Endothelial cell (in vitro differentiated cells): Measurements from ENCODE around the gene PPDPF. TPM values are rescaled to one million over a fixed set of nuclear protein-coding genes. Genes with fewer than 3 reads are reported as not detected.

Experiments
- DNase-seq: peaks from one replicate; pipeline ENCODE4 v3.0.0; 2021; ENCODE audit warnings: low spot score
- H3K27ac Mint-ChIP-seq: one replicate; pipeline ENCODE4 v1.8.0; 2021; ENCODE audit warnings: mixed read lengths, inconsistent platforms; ENCODE audit not compliant: unreplicated experiment
- H3K27me3 Mint-ChIP-seq: one replicate; pipeline ENCODE4 v1.8.0; 2021; ENCODE audit warnings: mild to moderate bottlenecking, moderate library complexity, mixed read lengths, inconsistent platforms; ENCODE audit not compliant: unreplicated experiment
- H3K36me3 Mint-ChIP-seq: one replicate; pipeline ENCODE4 v1.8.0; 2021; ENCODE audit warnings: mild to moderate bottlenecking, low read depth, mixed read lengths, inconsistent platforms; ENCODE audit not compliant: unreplicated experiment
- H3K4me1 Mint-ChIP-seq: one replicate; pipeline ENCODE4 v1.8.0; 2021; ENCODE audit warnings: mild to moderate bottlenecking, mixed read lengths, inconsistent platforms; ENCODE audit not compliant: unreplicated experiment
- H3K4me3 Mint-ChIP-seq: one replicate; pipeline ENCODE4 v1.8.0; 2021; ENCODE audit warnings: mild to moderate bottlenecking, mixed read lengths, inconsistent platforms; ENCODE audit not compliant: unreplicated experiment
- H3K9me3 Mint-ChIP-seq: one replicate; pipeline ENCODE4 v1.8.0; 2021; ENCODE audit warnings: mixed read lengths, inconsistent platforms; ENCODE audit not compliant: unreplicated experiment
- total RNA-seq: library from RNA; stranded (reverse); fragmentation: NEBNext Ultra II Directional; extraction: Animal tissue kit (Norgen Biotek cat#: 25700); gene quantifications from one replicate; pipeline ENCODE4 v1.2.1, GENCODE V29; 2021; ENCODE audit not compliant: unreplicated experiment
- TF ChIP-seq, protein P1 (sequence below): fragments of 200-600 bp; sonication (generic); IDR thresholded peaks from one replicate; pipeline ENCODE4 v1.5.0; 2021; ENCODE audit warnings: antibody characterized with exemption; ENCODE audit not compliant: unreplicated experiment

The PPDPF gene
- total RNA-seq, 1 donor from 2014 or later: 151 TPM

DNA sequence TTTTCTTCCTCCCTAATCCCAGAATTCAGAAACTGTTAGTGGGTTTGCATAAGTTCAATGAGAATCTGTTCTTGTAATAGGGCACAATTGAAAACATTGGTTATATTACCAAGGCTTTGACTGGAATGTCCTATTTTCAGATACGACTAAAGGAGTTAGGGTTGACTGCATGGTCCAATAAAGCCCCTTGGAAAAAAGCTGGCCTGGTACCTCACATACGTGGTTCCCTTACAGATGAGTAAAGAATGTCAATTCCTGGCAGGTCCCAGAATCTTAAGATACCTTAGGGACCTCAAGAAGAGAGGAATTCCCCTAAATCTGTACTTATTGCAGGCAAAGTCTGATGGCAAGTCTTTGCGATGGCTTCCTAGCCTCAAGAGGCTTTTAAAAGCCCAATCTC is 4.6 kb downstream of the PPDPF start:
- DNase-seq: no peak
- no peaks in the 10 kb centered on the region for H3K4me1 Mint-ChIP-seq
- H3K4me3 Mint-ChIP-seq: no peak overlapping the region
- H3K36me3 Mint-ChIP-seq: peaks cover 10% of the 10 kb centered on the region
- peaks cover 10% of the 10 kb centered on the region for H3K27me3 Mint-ChIP-seq
- TF ChIP-seq, protein P1, sequence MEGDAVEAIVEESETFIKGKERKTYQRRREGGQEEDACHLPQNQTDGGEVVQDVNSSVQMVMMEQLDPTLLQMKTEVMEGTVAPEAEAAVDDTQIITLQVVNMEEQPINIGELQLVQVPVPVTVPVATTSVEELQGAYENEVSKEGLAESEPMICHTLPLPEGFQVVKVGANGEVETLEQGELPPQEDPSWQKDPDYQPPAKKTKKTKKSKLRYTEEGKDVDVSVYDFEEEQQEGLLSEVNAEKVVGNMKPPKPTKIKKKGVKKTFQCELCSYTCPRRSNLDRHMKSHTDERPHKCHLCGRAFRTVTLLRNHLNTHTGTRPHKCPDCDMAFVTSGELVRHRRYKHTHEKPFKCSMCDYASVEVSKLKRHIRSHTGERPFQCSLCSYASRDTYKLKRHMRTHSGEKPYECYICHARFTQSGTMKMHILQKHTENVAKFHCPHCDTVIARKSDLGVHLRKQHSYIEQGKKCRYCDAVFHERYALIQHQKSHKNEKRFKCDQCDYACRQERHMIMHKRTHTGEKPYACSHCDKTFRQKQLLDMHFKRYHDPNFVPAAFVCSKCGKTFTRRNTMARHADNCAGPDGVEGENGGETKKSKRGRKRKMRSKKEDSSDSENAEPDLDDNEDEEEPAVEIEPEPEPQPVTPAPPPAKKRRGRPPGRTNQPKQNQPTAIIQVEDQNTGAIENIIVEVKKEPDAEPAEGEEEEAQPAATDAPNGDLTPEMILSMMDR: no peak
- H3K27ac Mint-ChIP-seq: no peak overlapping the region
- no peaks in the 10 kb centered on the region for H3K9me3 Mint-ChIP-seq

DNA sequence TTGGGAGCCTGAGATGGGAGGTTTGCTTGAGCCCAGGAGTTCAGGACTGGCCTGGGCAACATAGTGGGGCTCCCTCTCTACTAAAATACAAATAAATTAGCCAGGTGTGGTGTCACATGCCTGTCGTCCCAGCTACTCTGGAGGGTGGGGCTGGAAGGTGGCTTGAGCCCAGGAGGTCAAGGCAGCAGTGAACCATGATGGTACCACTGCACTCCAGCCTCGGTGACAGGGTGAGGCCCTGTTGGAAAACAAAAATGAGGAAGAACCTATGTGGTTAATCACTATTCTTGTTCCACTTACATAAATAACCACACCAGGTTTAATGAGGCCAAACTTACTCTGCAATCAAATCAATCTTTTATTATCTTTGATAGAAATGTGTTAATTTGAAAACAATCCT is 5.4 kb downstream of the PPDPF start:
- TF ChIP-seq, protein P1: no peak
- H3K9me3 Mint-ChIP-seq: no peaks in the 10 kb centered on the region
- no peaks in the 10 kb centered on the region for H3K4me1 Mint-ChIP-seq
- no peak overlapping the region for H3K27ac Mint-ChIP-seq
- no peak for DNase-seq
- H3K36me3 Mint-ChIP-seq: peaks cover 10% of the 10 kb centered on the region
- H3K4me3 Mint-ChIP-seq: no peak overlapping the region
- H3K27me3 Mint-ChIP-seq: peaks cover 10% of the 10 kb centered on the region

GRCh38 chr20:63527184-63527583 is 6.6 kb downstream of the PPDPF start:
- H3K4me1 Mint-ChIP-seq: no peaks in the 10 kb centered on the region
- TF ChIP-seq, protein P1: no peak
- H3K36me3 Mint-ChIP-seq: peaks cover 13% of the 10 kb centered on the region
- H3K27me3 Mint-ChIP-seq: peaks cover 7% of the 10 kb centered on the region
- H3K4me3 Mint-ChIP-seq: no peak overlapping the region
- no peaks in the 10 kb centered on the region for H3K9me3 Mint-ChIP-seq
- H3K27ac Mint-ChIP-seq: no peak overlapping the region
- DNase-seq: no peak

DNA sequence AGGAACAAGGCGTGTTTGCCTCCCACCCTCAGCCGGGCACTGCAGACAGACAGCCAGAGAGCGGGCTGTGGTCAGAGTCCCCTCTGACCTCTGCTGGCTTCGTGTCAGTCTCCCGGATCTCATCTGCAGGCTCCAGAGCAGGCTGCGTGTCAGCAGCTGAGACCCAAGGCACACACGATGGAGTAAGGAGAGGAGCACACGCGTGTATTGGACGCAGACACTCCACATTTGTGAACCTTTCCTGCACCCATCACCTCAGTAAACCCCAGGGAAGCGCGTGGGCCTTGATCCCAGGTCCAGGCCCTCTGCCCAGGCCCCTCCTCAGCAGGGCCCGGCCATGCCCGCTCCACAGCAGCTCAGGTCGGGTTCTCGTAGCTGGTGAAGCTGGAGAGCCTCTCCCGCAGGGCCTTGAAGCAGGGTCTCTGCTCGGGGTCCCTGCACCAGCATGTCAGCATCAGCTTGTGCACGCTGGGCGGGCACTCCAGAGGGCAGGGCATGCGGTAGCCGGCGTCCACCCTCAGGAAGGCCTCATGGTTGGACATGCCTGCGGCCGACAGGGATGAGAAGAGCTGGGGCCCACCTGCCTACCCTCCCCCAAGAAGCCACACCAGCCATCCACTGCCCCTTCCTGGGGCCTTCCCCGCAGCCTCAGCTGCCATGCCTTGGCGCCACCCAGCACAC is 8.8 kb downstream of the PPDPF start:
- H3K27ac Mint-ChIP-seq: no peak overlapping the region
- H3K36me3 Mint-ChIP-seq: peaks cover 4% of the 10 kb centered on the region
- TF ChIP-seq, protein P1: no peak
- H3K4me3 Mint-ChIP-seq: no peak overlapping the region
- DNase-seq: no peak
- no peaks in the 10 kb centered on the region for H3K4me1 Mint-ChIP-seq
- H3K9me3 Mint-ChIP-seq: no peaks in the 10 kb centered on the region
- peaks cover 5% of the 10 kb centered on the region for H3K27me3 Mint-ChIP-seq

DNA sequence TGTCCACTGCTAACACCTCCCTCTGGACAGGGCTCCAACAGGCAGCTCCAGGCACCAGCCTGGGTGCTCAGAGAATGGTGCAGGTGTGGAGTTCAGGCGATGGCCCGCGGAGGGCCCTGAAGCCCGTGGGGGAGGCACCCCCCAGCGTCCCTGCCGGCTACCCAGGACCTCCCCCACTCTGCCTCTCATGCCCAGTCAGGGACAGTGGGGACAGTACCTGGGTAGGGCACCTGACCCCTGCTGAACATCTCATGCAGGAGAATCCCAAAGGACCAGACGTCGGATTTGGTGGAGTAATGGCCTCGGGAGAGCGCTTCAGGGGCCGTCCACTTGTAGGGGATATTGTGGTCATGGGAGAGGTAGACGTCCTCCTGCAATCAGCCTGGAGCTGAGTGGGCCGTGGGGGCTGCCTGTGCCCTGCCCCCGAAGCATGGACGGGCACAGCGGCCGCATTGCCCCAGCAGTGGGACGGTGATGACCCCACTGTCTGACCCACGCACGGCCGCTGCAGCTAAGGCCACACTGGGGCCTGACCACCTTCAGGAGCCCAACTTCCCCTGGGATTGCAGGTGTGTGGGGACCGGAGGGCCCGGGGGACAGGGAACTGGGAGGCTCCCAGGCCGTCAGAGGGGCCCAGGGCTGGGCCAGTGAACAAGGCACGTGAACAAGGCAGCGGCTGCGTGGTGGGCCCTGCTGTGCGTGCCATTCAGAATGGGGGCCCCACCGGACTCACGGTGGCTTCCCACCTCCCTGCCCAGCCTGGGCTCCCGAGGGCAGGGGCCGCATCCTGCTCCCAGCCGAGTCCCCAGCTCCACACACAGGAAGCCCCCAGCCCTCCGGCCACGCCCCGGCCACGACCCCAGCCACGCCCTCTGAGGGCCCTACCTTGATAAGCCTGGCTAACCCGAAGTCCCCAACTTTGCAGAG is 9.6 kb downstream of the PPDPF start:
- no peak overlapping the region for H3K27ac Mint-ChIP-seq
- TF ChIP-seq, protein P1: no peak

More for the DNA sequence above, 9.6 kb downstream of the PPDPF start:
- no peak for DNase-seq
- peaks cover 5% of the 10 kb centered on the region for H3K27me3 Mint-ChIP-seq
- H3K4me1 Mint-ChIP-seq: no peaks in the 10 kb centered on the region
- no peaks in the 10 kb centered on the region for H3K9me3 Mint-ChIP-seq
- peaks cover 4% of the 10 kb centered on the region for H3K36me3 Mint-ChIP-seq
- no peak overlapping the region for H3K4me3 Mint-ChIP-seq
